22Rv1 (cell line): ENCODE measurements around the gene TNFAIP8L1.

Experiments used
- H3K27ac ChIP-seq: fragments of 450-650 bp; 2 replicates; pipeline ENCODE4 v1.5.1; 2017
- ZFX ChIP-seq: fragments of 450-650 bp; IDR thresholded peaks from 2 replicates; pipeline ENCODE4 v1.6.1; 2017; ENCODE audit warnings: antibody characterized with exemption, borderline replicate concordance
- TF ChIP-seq, protein P1 (sequence below): fragments of 450-650 bp; IDR thresholded peaks from 2 replicates; pipeline ENCODE4 v1.5.1; 2017; ENCODE audit warnings: mild to moderate bottlenecking

The TNFAIP8L1 gene

GRCh38 chr19:4671185-4671851 lies 32.0 kb downstream of the TNFAIP8L1 start:
- H3K27ac ChIP-seq = peak overlapping the region; percentile 68; the same call in 1 of the 2 replicates
- TF ChIP-seq, protein P1, sequence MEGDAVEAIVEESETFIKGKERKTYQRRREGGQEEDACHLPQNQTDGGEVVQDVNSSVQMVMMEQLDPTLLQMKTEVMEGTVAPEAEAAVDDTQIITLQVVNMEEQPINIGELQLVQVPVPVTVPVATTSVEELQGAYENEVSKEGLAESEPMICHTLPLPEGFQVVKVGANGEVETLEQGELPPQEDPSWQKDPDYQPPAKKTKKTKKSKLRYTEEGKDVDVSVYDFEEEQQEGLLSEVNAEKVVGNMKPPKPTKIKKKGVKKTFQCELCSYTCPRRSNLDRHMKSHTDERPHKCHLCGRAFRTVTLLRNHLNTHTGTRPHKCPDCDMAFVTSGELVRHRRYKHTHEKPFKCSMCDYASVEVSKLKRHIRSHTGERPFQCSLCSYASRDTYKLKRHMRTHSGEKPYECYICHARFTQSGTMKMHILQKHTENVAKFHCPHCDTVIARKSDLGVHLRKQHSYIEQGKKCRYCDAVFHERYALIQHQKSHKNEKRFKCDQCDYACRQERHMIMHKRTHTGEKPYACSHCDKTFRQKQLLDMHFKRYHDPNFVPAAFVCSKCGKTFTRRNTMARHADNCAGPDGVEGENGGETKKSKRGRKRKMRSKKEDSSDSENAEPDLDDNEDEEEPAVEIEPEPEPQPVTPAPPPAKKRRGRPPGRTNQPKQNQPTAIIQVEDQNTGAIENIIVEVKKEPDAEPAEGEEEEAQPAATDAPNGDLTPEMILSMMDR = no peak
- TF ChIP-seq ZFX = no peak

GRCh38 chr19:4673216-4673615 lies 33.9 kb downstream of the TNFAIP8L1 start:
- H3K27ac ChIP-seq = no peak overlapping the region
- TF ChIP-seq, protein P1 = no peak
- TF ChIP-seq ZFX = no peak

DNA sequence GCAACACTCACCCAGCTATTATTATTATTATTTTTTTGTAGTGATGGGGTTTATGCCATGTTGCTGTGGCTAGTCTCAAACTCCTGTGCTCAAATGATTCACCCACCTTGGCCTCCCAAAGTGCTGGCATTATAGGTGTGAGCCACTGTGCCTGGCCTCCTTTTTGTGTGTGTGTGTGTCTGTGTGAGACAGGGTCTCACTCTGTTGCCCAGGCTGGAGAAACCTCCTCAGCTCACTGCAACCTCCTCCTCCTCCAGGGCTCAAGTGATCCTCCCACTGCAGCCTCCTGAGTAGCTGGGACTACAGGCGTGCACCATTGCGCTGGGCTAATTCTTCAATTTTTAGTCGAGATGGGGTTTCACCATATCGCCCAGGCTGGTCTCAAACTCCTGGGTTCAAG lies 34.4 kb downstream of the TNFAIP8L1 start:
- no peak overlapping the region for H3K27ac ChIP-seq
- TF ChIP-seq ZFX = no peak
- TF ChIP-seq, protein P1 = no peak

DNA sequence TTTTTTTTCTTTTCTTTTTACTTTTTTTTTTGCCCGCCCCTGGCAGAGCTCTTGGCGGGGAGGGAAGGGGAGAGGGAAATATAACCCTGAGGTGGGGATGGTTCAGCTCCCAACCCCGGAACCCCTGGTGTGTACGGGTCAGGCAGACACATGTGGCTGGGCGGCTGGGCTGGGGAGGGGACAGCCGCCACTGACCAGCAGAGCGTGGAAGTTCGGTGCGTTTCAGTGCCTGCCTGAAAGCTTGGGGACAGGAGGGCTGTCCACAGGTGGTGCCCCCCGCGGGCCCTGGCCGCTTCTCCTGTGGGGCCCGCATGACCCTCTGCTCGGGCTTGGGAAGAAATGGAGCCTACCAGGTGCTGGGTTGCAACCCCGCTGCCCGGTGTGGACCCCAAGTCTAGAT lies 36.0 kb downstream of the TNFAIP8L1 start:
- no peak overlapping the region for H3K27ac ChIP-seq
- TF ChIP-seq ZFX = no peak
- TF ChIP-seq, protein P1 = no peak

- no peak overlapping the region for H3K27ac ChIP-seq
- TF ChIP-seq, protein P1 = peak; percentile 69
- no peak for TF ChIP-seq ZFX
These were observed 37.8 kb downstream of the TNFAIP8L1 start for GRCh38 chr19:4676955-4677731.

- no peak for TF ChIP-seq ZFX
- TF ChIP-seq, protein P1 = no peak
- peak overlapping the region; percentile 42 for H3K27ac ChIP-seq
These were observed 39.8 kb downstream of the TNFAIP8L1 start for GRCh38 chr19:4678881-4679790.

DNA sequence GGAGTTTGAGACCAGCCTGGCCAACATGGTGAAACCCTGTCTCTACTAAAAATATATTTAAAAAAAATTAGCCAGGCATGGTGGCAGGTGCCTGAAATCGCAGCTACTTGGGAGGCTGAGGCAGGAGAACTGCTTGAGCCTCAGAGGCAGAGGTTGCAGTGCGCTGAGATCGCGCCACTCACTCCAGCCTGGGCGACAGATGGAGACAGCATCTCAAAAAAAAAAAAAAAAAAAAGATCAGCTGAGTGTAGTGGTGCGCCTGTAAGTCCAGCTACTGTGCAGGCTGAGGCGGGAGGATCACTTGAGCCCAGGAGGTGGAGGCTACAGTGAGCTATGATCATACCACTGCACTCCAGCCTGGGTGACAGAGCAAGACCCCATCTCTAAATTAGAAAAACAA lies 40.7 kb downstream of the TNFAIP8L1 start:
- peak overlapping the region; percentile 42 for H3K27ac ChIP-seq
